HCT116 (cell line): ENCODE measurements around the gene PLXDC1.

ENCODE experiments used
- EZH2 ChIP-seq: fragments of 200-600 bp; sonication (generic); IDR thresholded peaks from 2 replicates; pipeline ENCODE4 v1.6.1; 2017; ENCODE audit warnings: antibody characterized with exemption, mixed run types
- FOSL1 ChIP-seq: IDR thresholded peaks from 2 replicates; pipeline ENCODE4 v1.6.1; 2012; ENCODE audit warnings: low read depth
- POLR2AphosphoS5 ChIP-seq: IDR thresholded peaks from 2 replicates; pipeline ENCODE4 v1.6.1; 2011; ENCODE audit warnings: mild to moderate bottlenecking, low read depth, low read length, moderate library complexity
- TF ChIP-seq, protein P1 (sequence below), 3 experiments: fragments of 200-600 bp in 1 of 3; sonication (generic) in 1 of 3; IDR thresholded peaks in 2 of 3; conservative IDR thresholded peaks in 1 of 3; 2 replicates each; pipeline ENCODE4 v1.5.1; 2012 to 2017; ENCODE audit warnings: low read depth in 2 of 3, low read length in 2 of 3, antibody characterized with exemption in 1 of 3, borderline replicate concordance in 1 of 3, control low read depth in 1 of 3, mild to moderate bottlenecking in 1 of 3, mixed read lengths in 1 of 3, mixed run types in 1 of 3, moderate library complexity in 1 of 3; ENCODE audit not compliant: insufficient read depth in 1 of 3
- TF ChIP-seq, protein P2 (sequence below): IDR thresholded peaks from 2 replicates; pipeline ENCODE4 v1.6.1; 2012

DNA sequence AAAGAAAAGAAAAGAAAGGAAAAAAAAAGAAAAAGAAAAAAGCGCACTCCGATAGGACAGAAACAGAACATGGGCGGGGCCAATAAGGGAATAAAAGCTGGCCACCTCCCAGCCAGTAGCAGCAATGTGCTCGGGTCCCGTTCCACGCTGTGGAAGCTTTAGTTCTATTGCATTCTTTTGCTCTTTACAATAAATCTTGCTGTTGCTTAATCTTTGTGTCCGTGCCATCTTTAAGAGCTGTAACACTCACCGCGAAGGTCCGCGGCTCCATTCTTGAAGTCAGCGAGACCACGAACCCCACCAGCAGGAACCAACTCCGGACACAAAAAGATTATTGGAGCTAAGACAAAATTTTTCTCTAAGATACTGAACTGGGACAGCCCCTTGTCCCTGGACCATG is 17.7 kb upstream of the PLXDC1 start:
- TF ChIP-seq, protein P1, sequence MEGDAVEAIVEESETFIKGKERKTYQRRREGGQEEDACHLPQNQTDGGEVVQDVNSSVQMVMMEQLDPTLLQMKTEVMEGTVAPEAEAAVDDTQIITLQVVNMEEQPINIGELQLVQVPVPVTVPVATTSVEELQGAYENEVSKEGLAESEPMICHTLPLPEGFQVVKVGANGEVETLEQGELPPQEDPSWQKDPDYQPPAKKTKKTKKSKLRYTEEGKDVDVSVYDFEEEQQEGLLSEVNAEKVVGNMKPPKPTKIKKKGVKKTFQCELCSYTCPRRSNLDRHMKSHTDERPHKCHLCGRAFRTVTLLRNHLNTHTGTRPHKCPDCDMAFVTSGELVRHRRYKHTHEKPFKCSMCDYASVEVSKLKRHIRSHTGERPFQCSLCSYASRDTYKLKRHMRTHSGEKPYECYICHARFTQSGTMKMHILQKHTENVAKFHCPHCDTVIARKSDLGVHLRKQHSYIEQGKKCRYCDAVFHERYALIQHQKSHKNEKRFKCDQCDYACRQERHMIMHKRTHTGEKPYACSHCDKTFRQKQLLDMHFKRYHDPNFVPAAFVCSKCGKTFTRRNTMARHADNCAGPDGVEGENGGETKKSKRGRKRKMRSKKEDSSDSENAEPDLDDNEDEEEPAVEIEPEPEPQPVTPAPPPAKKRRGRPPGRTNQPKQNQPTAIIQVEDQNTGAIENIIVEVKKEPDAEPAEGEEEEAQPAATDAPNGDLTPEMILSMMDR (IDR thresholded peaks at IDR 0.05 in 2 of 3, conservative IDR thresholded peaks at IDR 0.05 in 1 of 3; ENCODE audit: borderline replicate concordance in 1 of 3, insufficient read depth in 1 of 3, low read depth in 2 of 3, low read length in 2 of 3), result no peak
- TF ChIP-seq FOSL1, result no peak
- TF ChIP-seq, protein P2, sequence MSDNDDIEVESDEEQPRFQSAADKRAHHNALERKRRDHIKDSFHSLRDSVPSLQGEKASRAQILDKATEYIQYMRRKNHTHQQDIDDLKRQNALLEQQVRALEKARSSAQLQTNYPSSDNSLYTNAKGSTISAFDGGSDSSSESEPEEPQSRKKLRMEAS, result no peak
- no peak for TF ChIP-seq POLR2AphosphoS5
- no peak for TF ChIP-seq EZH2
